Breast epithelium (tissue), 4 donors: Measurements from ENCODE around the gene NUSAP1. TPM values are rescaled to one million over a fixed set of nuclear protein-coding genes. Genes with fewer than 3 reads are reported as not detected.
A peak's percentile ranks its signal among the peaks of the same experiment; 100 is the strongest.

Source experiments
- DNase-seq, 2 donors: peaks; one replicate each; pipeline ENCODE4 v3.0.0-alpha.2; 2019; ENCODE audit warnings: low spot score in 2 of 2
- H3K27ac ChIP-seq, 2 donors: fragments of 200-600 bp; sonication (generic) in 1 of 2; one replicate each; pipeline ENCODE4 v1.5.1; 2016 to 2019; ENCODE audit warnings: mild to moderate bottlenecking in 1 of 2
- H3K27me3 ChIP-seq, 2 donors: fragments of 200-600 bp; sonication (generic) in 1 of 2; one replicate each; pipeline versions ENCODE4 v1.5.1 to v1.6.0; 2017 to 2019; ENCODE audit warnings: control low read depth in 1 of 2, mild to moderate bottlenecking in 1 of 2
- H3K36me3 ChIP-seq: fragments of 200-600 bp; one replicate; pipeline ENCODE4 v1.5.1; 2019
- H3K4me1 ChIP-seq, 2 donors: fragments of 200-600 bp; sonication (generic); one replicate each; pipeline ENCODE4 v1.5.1; 2016 to 2019; ENCODE audit warnings: control low read depth in 1 of 2
- H3K4me3 ChIP-seq, 3 donors: fragments of 200-600 bp; sonication (generic); 1 replicate in 2 of 3; 2 replicates in 1 of 3; pipeline ENCODE4 v1.5.1; 2016 to 2019; ENCODE audit warnings: mild to moderate bottlenecking in 3 of 3, moderate library complexity in 2 of 3
- H3K9me3 ChIP-seq, 2 donors: fragments of 200-600 bp; sonication (generic) in 1 of 2; one replicate each; pipeline ENCODE4 v1.5.1; 2016 to 2019; ENCODE audit warnings: control low read depth in 1 of 2
- CTCF ChIP-seq, 3 donors: fragments of 450-650 bp; IDR thresholded peaks; one replicate each; pipeline ENCODE4 v1.5.1; 2016 to 2017; ENCODE audit warnings: antibody characterized with exemption in 3 of 3, mild to moderate bottlenecking in 3 of 3, moderate library complexity in 3 of 3
- POLR2A ChIP-seq: fragments of 450-650 bp; IDR thresholded peaks from one replicate; pipeline ENCODE4 v1.6.1; 2016; ENCODE audit warnings: antibody characterized with exemption, mild to moderate bottlenecking, moderate library complexity
- POLR2AphosphoS5 ChIP-seq, 3 donors: sonication (generic); formaldehyde crosslinking; IDR thresholded peaks; one replicate each; pipeline ENCODE4 v1.6.1; 2017; ENCODE audit warnings: antibody characterized with exemption in 3 of 3
- intact Hi-C: fragments of 100-400 bp; cut with DNase I; formaldehyde crosslinking; loops from one replicate; pipeline ENCODE4 v1.15.1; 2023; ENCODE audit warnings: low total_unique reads
- total RNA-seq, 3 donors: library from RNA; depleted of rRNA; stranded (reverse); fragments of >200 nt; gene quantifications; one replicate each; pipeline ENCODE4 v1.1.0, GENCODE V29; 2016

The NUSAP1 gene
- total RNA-seq, 3 donors from 2014 or later: 5.0 to 8.2 (median 6.9) TPM

DNA sequence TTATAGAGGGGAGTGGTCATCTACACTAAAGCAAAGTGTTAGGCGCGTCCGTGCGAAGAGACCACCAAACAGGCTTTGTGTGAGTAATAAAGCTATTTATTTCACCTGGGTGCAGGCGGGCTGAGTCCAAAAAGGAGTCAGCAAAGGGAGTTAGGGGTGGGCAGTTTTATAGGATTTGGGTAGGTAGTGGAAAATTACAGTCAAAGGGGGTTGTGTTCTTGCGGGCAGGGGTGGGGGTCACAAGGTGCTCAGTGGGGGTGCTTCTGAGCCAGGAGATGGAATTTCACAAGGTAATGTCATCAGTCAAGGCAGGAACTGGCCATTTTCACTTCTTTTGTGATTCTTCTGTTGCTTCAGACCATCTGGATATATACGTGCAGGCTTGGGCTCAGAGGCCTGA is 47.4 kb upstream of the NUSAP1 start:
- H3K36me3 ChIP-seq: no peaks in the 10 kb centered on the region
- intact Hi-C loops: no loop called here
- TF ChIP-seq CTCF (IDR thresholded peaks at IDR 0.05): no peak
- peak overlapping the region; percentile 83 to 95 (median 90) for H3K4me3 ChIP-seq
- H3K4me1 ChIP-seq: no peaks in the 10 kb centered on the region
- peak overlapping the region in 1 of 2 donors; percentile 92 for H3K27ac ChIP-seq
- H3K27me3 ChIP-seq: no peaks in the 10 kb centered on the region
- DNase-seq: no peak
- no peaks in the 10 kb centered on the region for H3K9me3 ChIP-seq

GRCh38 chr15:41286665-41287333 is 45.9 kb upstream of the NUSAP1 start:
- Histone ChIP-seq H3K27ac (no peak overlapping the region), H3K4me3 (no peak overlapping the region), H3K9me3 (no peaks in the 10 kb centered on the region), H3K27me3 (no peaks in the 10 kb centered on the region), H3K4me1 (no peaks in the 10 kb centered on the region), H3K36me3 (no peaks in the 10 kb centered on the region)
- no peak for DNase-seq
- TF ChIP-seq POLR2A (no peak), CTCF (IDR thresholded peaks at IDR 0.05) (no peak), POLR2AphosphoS5 (IDR thresholded peaks at IDR 0.05) (no peak)
- intact Hi-C loops: no loop called here

- H3K36me3 ChIP-seq: no peaks in the 10 kb centered on the region
- intact Hi-C loops: no loop called here
- no peak overlapping the region for H3K4me3 ChIP-seq
- no peaks in the 10 kb centered on the region for H3K4me1 ChIP-seq
- TF ChIP-seq POLR2AphosphoS5 (IDR thresholded peaks at IDR 0.05) (no peak), POLR2A (no peak), CTCF (IDR thresholded peaks at IDR 0.05) (no peak)
- H3K27ac ChIP-seq: no peak overlapping the region
- H3K9me3 ChIP-seq: no peaks in the 10 kb centered on the region
- H3K27me3 ChIP-seq: no peaks in the 10 kb centered on the region
- DNase-seq: no peak
These were observed 44.2 kb upstream of the NUSAP1 start for GRCh38 chr15:41288464-41288863.

GRCh38 chr15:41289953-41290352 is 42.7 kb upstream of the NUSAP1 start:
- no peak for TF ChIP-seq POLR2AphosphoS5 (IDR thresholded peaks at IDR 0.05)
- TF ChIP-seq POLR2A: no peak
- TF ChIP-seq CTCF (IDR thresholded peaks at IDR 0.05): no peak
- Histone ChIP-seq H3K4me1 (no peaks in the 10 kb centered on the region), H3K9me3 (no peaks in the 10 kb centered on the region), H3K36me3 (no peaks in the 10 kb centered on the region), H3K4me3 (no peak overlapping the region), H3K27ac (no peak overlapping the region), H3K27me3 (no peaks in the 10 kb centered on the region)
- intact Hi-C loops: no loop called here
- no peak for DNase-seq

GRCh38 chr15:41291065-41291631 is 41.5 kb upstream of the NUSAP1 start:
- no peaks in the 10 kb centered on the region for H3K36me3 ChIP-seq
- H3K27me3 ChIP-seq: no peaks in the 10 kb centered on the region
- no peaks in the 10 kb centered on the region for H3K4me1 ChIP-seq
- H3K9me3 ChIP-seq: no peaks in the 10 kb centered on the region
- intact Hi-C loops: no loop called here
- no peak overlapping the region for H3K4me3 ChIP-seq
- DNase-seq: no peak
- TF ChIP-seq POLR2A (no peak), POLR2AphosphoS5 (IDR thresholded peaks at IDR 0.05) (no peak), CTCF (IDR thresholded peaks at IDR 0.05) (no peak)
- H3K27ac ChIP-seq: no peak overlapping the region
